KMS-11 (cell line): ENCODE results near the gene SIK2.

ENCODE experiments used
- H2AFZ ChIP-seq: fragments of 200-600 bp; sonication (generic); 2 replicates; pipeline ENCODE4 v1.6.1; 2016; ENCODE audit warnings: antibody characterized with exemption, mixed run types, low read depth
- H3K27ac ChIP-seq: fragments of 200-600 bp; sonication (generic); 2 replicates; pipeline ENCODE4 v1.6.1; 2016; ENCODE audit warnings: mild to moderate bottlenecking, mixed run types
- H3K27me3 ChIP-seq: fragments of 200-600 bp; sonication (generic); 2 replicates; pipeline ENCODE4 v1.6.1; 2017; ENCODE audit warnings: mild to moderate bottlenecking, low read depth, mixed run types, moderate library complexity; ENCODE audit not compliant: insufficient read depth
- H3K36me3 ChIP-seq: fragments of 200-600 bp; sonication (generic); 2 replicates; pipeline ENCODE4 v1.6.1; 2017; ENCODE audit warnings: mild to moderate bottlenecking, mixed run types; ENCODE audit not compliant: insufficient read depth
- H3K4me1 ChIP-seq: fragments of 200-600 bp; sonication (generic); 2 replicates; pipeline ENCODE4 v1.6.1; 2016; ENCODE audit warnings: mild to moderate bottlenecking, low read depth, mixed run types; ENCODE audit not compliant: poor library complexity, severe bottlenecking
- H3K4me2 ChIP-seq: fragments of 200-600 bp; sonication (generic); 2 replicates; pipeline ENCODE4 v1.7.0; 2016; ENCODE audit warnings: mild to moderate bottlenecking, mixed run types
- H3K4me3 ChIP-seq: fragments of 200-600 bp; sonication (generic); IDR thresholded peaks from 2 replicates; pipeline ENCODE4 v1.6.1; 2017; ENCODE audit warnings: low read depth, low read length, mixed read lengths; ENCODE audit not compliant: insufficient read depth
- H3K79me2 ChIP-seq: fragments of 200-600 bp; sonication (generic); 2 replicates; pipeline ENCODE4 v1.6.1; 2016; ENCODE audit warnings: low read depth, mixed run types; ENCODE audit not compliant: insufficient read depth
- H3K9ac ChIP-seq: fragments of 200-600 bp; sonication (generic); 2 replicates; pipeline ENCODE4 v1.6.1; 2016; ENCODE audit warnings: mild to moderate bottlenecking, mixed run types
- H4K20me1 ChIP-seq: fragments of 200-600 bp; sonication (generic); 2 replicates; pipeline ENCODE4 v1.6.1; 2016; ENCODE audit warnings: mild to moderate bottlenecking, mixed run types; ENCODE audit not compliant: insufficient read depth
- TF ChIP-seq, protein P1 (sequence below): fragments of 200-600 bp; sonication (generic); conservative IDR thresholded peaks from 2 replicates; pipeline ENCODE4 v1.6.1; 2017; ENCODE audit warnings: low read depth, mild to moderate bottlenecking, antibody characterized with exemption, low read length, moderate library complexity, mixed read lengths

Gene SIK2

GRCh38 chr11:111629499-111629898 is 27.2 kb downstream of the SIK2 start:
- TF ChIP-seq, protein P1, sequence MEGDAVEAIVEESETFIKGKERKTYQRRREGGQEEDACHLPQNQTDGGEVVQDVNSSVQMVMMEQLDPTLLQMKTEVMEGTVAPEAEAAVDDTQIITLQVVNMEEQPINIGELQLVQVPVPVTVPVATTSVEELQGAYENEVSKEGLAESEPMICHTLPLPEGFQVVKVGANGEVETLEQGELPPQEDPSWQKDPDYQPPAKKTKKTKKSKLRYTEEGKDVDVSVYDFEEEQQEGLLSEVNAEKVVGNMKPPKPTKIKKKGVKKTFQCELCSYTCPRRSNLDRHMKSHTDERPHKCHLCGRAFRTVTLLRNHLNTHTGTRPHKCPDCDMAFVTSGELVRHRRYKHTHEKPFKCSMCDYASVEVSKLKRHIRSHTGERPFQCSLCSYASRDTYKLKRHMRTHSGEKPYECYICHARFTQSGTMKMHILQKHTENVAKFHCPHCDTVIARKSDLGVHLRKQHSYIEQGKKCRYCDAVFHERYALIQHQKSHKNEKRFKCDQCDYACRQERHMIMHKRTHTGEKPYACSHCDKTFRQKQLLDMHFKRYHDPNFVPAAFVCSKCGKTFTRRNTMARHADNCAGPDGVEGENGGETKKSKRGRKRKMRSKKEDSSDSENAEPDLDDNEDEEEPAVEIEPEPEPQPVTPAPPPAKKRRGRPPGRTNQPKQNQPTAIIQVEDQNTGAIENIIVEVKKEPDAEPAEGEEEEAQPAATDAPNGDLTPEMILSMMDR: no peak
- Histone ChIP-seq H3K4me1 (peaks cover 31% of the 10 kb centered on the region), H2AFZ (no peak overlapping the region)

DNA sequence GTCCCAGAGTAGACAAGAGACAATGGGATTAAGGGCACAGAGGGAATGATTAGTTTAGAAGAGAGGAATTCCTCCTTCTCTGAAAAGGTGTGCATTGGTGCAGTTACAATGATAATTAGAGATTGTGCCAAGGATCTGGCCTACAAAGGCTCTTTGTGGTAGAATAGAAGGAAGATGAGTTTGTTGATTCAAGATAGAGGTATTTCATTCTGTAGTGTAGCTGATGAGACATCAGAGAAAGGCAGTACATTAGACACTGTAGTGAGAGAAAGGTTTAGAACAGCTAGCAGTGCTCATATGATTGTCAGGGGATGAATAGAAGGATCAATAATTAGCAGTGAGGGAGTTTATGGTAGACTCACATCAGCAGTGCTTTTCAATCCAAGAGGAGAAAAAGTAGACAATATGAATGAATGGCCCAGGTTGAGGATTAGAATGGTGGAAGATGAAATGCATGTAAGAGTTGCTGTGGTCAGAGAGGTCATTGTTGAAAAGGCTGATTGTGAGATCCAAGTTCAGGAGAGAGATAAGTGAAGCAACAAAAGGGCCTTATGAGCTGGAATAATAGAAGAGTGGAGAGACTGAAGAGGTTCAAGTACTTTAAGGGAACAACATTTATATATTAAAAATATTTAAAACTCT is 28.9 kb downstream of the SIK2 start:
- Histone ChIP-seq H2AFZ (no peak overlapping the region), H3K4me1 (peaks cover 37% of the 10 kb centered on the region), H3K4me2 (no peak overlapping the region), H4K20me1 (no peaks in the 10 kb centered on the region), H3K36me3 (no peaks in the 10 kb centered on the region), H3K27ac (no peak overlapping the region), H3K79me2 (no peaks in the 10 kb centered on the region; the same call in 1 of the 2 replicates), H3K4me3 (no peak overlapping the region), H3K27me3 (no peaks in the 10 kb centered on the region), H3K9ac (no peak overlapping the region)
- TF ChIP-seq, protein P1: no peak

More at GRCh38 chr11:111629499-111629898, 27.2 kb downstream of the SIK2 start:
- no peak overlapping the region for H3K9ac ChIP-seq
- no peaks in the 10 kb centered on the region for H3K79me2 ChIP-seq
- H3K27me3 ChIP-seq: no peaks in the 10 kb centered on the region
- no peak overlapping the region for H3K27ac ChIP-seq
- no peaks in the 10 kb centered on the region for H4K20me1 ChIP-seq
- H3K36me3 ChIP-seq: no peaks in the 10 kb centered on the region
- no peak overlapping the region for H3K4me3 ChIP-seq
- H3K4me2 ChIP-seq: no peak overlapping the region

DNA sequence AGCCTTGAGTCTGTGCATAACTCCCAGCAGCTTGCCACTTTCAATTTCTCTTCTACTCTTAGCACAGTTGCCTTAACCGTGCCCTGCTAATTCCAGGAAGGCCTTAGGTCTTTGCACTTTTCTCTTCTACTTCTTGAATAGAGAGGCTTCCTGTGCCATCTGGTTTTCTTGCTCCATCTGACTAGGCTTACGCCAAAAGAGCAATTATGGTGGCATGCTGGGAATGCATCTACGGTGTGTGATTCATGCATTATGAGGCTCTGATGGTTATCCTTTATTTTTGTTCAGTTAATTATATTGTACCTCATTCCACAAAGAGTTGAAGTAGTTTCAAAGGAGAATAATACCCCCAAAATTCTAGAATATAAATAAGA is 29.4 kb downstream of the SIK2 start:
- no peak overlapping the region for H3K4me3 ChIP-seq
- no peak overlapping the region for H3K4me2 ChIP-seq
- H3K27ac ChIP-seq: no peak overlapping the region
- H3K4me1 ChIP-seq: peaks cover 37% of the 10 kb centered on the region
- H4K20me1 ChIP-seq: no peaks in the 10 kb centered on the region
- no peaks in the 10 kb centered on the region; the same call in 1 of the 2 replicates for H3K79me2 ChIP-seq
- H3K36me3 ChIP-seq: no peaks in the 10 kb centered on the region
- no peak overlapping the region for H2AFZ ChIP-seq
- H3K27me3 ChIP-seq: no peaks in the 10 kb centered on the region
- TF ChIP-seq, protein P1: no peak
- H3K9ac ChIP-seq: no peak overlapping the region

DNA sequence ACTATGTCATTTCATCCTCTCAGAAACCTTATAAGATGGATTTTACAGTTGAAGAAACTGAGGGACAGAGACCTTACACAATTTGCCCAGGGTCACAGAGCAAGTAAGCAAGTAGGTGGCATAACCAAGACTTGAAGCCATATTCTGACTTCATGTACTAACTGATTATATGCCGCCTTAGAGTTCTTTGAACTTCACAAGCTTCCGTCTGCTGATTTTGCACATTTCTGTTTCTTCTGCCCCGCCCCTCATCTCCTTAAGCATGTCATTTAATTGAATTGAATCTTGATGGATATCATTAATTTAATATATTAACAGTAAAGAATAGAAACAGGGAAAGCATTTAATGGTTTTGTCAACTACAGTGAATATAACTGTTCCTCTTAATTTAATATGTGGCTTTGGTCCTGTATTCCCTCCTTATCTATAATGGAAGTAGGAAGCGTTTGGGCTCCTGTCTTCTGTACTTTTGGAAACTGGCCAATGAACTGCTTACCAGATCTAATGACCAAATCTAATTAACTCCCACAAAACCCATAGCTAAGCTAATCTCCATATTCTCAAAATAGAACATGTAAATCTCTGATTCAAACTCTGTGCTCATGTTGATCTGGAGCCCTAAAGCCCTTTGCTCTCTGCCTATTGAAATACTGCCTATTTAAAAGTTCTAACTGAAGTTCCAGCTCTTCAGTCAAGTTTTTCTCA is 30.4 kb downstream of the SIK2 start:
- no peaks in the 10 kb centered on the region for H4K20me1 ChIP-seq
- H3K27ac ChIP-seq: no peak overlapping the region
- H3K79me2 ChIP-seq: no peaks in the 10 kb centered on the region; the same call in 1 of the 2 replicates
- no peak overlapping the region for H3K4me3 ChIP-seq
- H3K36me3 ChIP-seq: no peaks in the 10 kb centered on the region
- TF ChIP-seq, protein P1: no peak
- H3K4me2 ChIP-seq: no peak overlapping the region
- no peak overlapping the region for H2AFZ ChIP-seq
- H3K4me1 ChIP-seq: peaks cover 39% of the 10 kb centered on the region
- H3K9ac ChIP-seq: no peak overlapping the region
- H3K27me3 ChIP-seq: no peaks in the 10 kb centered on the region
